Gastroesophageal sphincter (tissue), 3 donors: ENCODE results near the gene CACNG3.
"Not testable (repeated sequence)": the region's sequence is repeated elsewhere in the genome, so short reads cannot be mapped to it uniquely, and the experiment has no call there.

Experiments
- EP300 ChIP-seq: sonication (generic); formaldehyde crosslinking; IDR thresholded peaks from one replicate; pipeline ENCODE4 v1.6.1; 2017; ENCODE audit warnings: antibody characterized with exemption, mild to moderate bottlenecking
- POLR2A ChIP-seq, 2 donors: fragments of 450-650 bp; IDR thresholded peaks; one replicate each; pipeline ENCODE4 v1.6.1; 2017; ENCODE audit warnings: antibody characterized with exemption in 2 of 2, mild to moderate bottlenecking in 2 of 2, moderate library complexity in 1 of 2
- TF ChIP-seq, protein P1 (sequence below), 4 experiments: fragments of 200-600 bp in 2 of 4; fragments of 450-650 bp in 2 of 4; sonication (generic) in 1 of 4; IDR thresholded peaks; one replicate each; pipeline ENCODE4 v1.5.1; 2017 to 2019; ENCODE audit warnings: antibody characterized with exemption in 4 of 4, mild to moderate bottlenecking in 2 of 4, moderate library complexity in 2 of 4

GRCh38 chr16:24238846-24239245 lies 17.3 kb upstream of the CACNG3 start:
- TF ChIP-seq, protein P1, sequence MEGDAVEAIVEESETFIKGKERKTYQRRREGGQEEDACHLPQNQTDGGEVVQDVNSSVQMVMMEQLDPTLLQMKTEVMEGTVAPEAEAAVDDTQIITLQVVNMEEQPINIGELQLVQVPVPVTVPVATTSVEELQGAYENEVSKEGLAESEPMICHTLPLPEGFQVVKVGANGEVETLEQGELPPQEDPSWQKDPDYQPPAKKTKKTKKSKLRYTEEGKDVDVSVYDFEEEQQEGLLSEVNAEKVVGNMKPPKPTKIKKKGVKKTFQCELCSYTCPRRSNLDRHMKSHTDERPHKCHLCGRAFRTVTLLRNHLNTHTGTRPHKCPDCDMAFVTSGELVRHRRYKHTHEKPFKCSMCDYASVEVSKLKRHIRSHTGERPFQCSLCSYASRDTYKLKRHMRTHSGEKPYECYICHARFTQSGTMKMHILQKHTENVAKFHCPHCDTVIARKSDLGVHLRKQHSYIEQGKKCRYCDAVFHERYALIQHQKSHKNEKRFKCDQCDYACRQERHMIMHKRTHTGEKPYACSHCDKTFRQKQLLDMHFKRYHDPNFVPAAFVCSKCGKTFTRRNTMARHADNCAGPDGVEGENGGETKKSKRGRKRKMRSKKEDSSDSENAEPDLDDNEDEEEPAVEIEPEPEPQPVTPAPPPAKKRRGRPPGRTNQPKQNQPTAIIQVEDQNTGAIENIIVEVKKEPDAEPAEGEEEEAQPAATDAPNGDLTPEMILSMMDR (IDR thresholded peaks at IDR 0.05): not testable (repeated sequence)
- not testable (repeated sequence) for TF ChIP-seq POLR2A (IDR thresholded peaks at IDR 0.05); EP300
